SK-N-SH (cell line): ENCODE measurements around the gene LNPEP. TPM values are rescaled to one million over a fixed set of nuclear protein-coding genes. Genes with fewer than 3 reads are reported as not detected.
A peak's percentile ranks its signal among the peaks of the same experiment; 100 is the strongest.

Source experiments
- CTCF ChIA-PET: fragments of 300-600, 350-600 bp; formaldehyde crosslinking; extraction: SDS; loops from one replicate; lab custom pipeline; 2021; lab: Yijun Ruan, JAX
- POLR2A ChIA-PET: fragments of 350-600 bp; sonication (Branson Sonifier 250); formaldehyde crosslinking; extraction: SDS; loops from one replicate; lab custom pipeline; 2020; ENCODE audit warnings: antibody characterized with exemption, inconsistent platforms; lab: Yijun Ruan, JAX
- DNase-seq: peaks from one replicate; pipeline ENCODE4 v3.0.0; 2012
- H2AFZ ChIP-seq: fragments of 200-600 bp; sonication (generic); 2 replicates; pipeline ENCODE4 v1.8.1; 2016; ENCODE audit warnings: antibody characterized with exemption, mild to moderate bottlenecking, low read depth
- H3F3A ChIP-seq: fragments of 200-600 bp; sonication (generic); replicated peaks from 2 replicates; pipeline ENCODE3; 2016; ENCODE audit warnings: antibody characterized with exemption, mild to moderate bottlenecking; ENCODE audit not compliant: insufficient read depth
- H3K27ac ChIP-seq, 2 experiments: fragments of 200-500 bp in 1 of 2; fragments of 200-600 bp in 1 of 2; sonication (Bioruptor generic) in 1 of 2; sonication (generic), shearing (Covaris generic) in 1 of 2; 2 replicates each; pipeline versions ENCODE4 v1.5.1 to v1.6.1; 2014 to 2016; ENCODE audit warnings: low read depth in 2 of 2, inconsistent platforms in 1 of 2, low read length in 1 of 2, mild to moderate bottlenecking in 1 of 2, mixed read lengths in 1 of 2
- H3K27me3 ChIP-seq: fragments of 200-600 bp; sonication (generic), shearing (Covaris generic); 2 replicates; pipeline ENCODE4 v1.6.1; 2016; ENCODE audit warnings: mixed run types; ENCODE audit not compliant: insufficient read depth
- H3K36me3 ChIP-seq, 2 experiments: fragments of 200-500 bp in 1 of 2; fragments of 200-600 bp in 1 of 2; sonication (Bioruptor generic) in 1 of 2; sonication (generic) in 1 of 2; replicated peaks in 1 of 2; 2 replicates each; pipeline versions ENCODE3 to v1.5.1; 2014 to 2016; ENCODE audit warnings: low read length in 1 of 2, mild to moderate bottlenecking in 1 of 2; ENCODE audit not compliant: insufficient read depth in 2 of 2, control insufficient read depth in 1 of 2
- H3K4me1 ChIP-seq, 2 experiments: fragments of 200-500 bp in 1 of 2; fragments of 200-600 bp in 1 of 2; sonication (Bioruptor generic) in 1 of 2; sonication (generic), shearing (Covaris generic) in 1 of 2; 2 replicates each; pipeline versions ENCODE4 v1.5.1 to v1.6.1; 2014 to 2016; ENCODE audit warnings: low read depth in 1 of 2, low read length in 1 of 2, mixed run types in 1 of 2; ENCODE audit not compliant: insufficient read depth in 2 of 2, control insufficient read depth in 1 of 2
- H3K4me2 ChIP-seq: fragments of 200-600 bp; sonication (generic), shearing (Covaris generic); 2 replicates; pipeline ENCODE4 v1.6.1; 2017; ENCODE audit warnings: mixed run types
- H3K4me3 ChIP-seq, 2 experiments: fragments of 200-500 bp in 1 of 2; fragments of 200-600 bp in 1 of 2; sonication (Bioruptor generic) in 1 of 2; sonication (generic), shearing (Covaris generic) in 1 of 2; 2 replicates each; pipeline versions ENCODE4 v1.5.1 to v1.8.1; 2014 to 2016; ENCODE audit warnings: low read depth in 2 of 2, inconsistent platforms in 1 of 2, low read length in 1 of 2, mild to moderate bottlenecking in 1 of 2, mixed read lengths in 1 of 2, moderate library complexity in 1 of 2
- H3K79me2 ChIP-seq: fragments of 200-600 bp; sonication (generic); 2 replicates; pipeline ENCODE4 v1.8.1; 2017; ENCODE audit warnings: mild to moderate bottlenecking; ENCODE audit not compliant: insufficient read depth
- H3K9ac ChIP-seq: fragments of 200-600 bp; sonication (generic); 2 replicates; pipeline ENCODE4 v1.6.1; 2017; ENCODE audit warnings: mixed run types
- H3K9me2 ChIP-seq: fragments of 200-600 bp; sonication (generic); 2 replicates; pipeline ENCODE4 v1.6.1; 2017; ENCODE audit warnings: mixed run types
- H3K9me3 ChIP-seq: fragments of 200-600 bp; sonication (generic); 2 replicates; pipeline ENCODE4 v1.6.1; 2017; ENCODE audit warnings: mixed run types, mild to moderate bottlenecking, moderate library complexity
- H4K20me1 ChIP-seq: fragments of 200-600 bp; sonication (generic); 2 replicates; pipeline ENCODE4 v1.6.1; 2017; ENCODE audit warnings: mild to moderate bottlenecking, mixed run types; ENCODE audit not compliant: insufficient read depth
- CHD2 ChIP-seq: fragments of 150-350 bp; IDR thresholded peaks from 2 replicates; pipeline ENCODE4 v1.6.1; 2018; ENCODE audit warnings: low read length; ENCODE audit not compliant: partially characterized antibody
- EP300 ChIP-seq, 2 experiments: IDR thresholded peaks; 2 replicates each; pipeline versions ENCODE4 v1.4.0 to v1.6.1; 2012; ENCODE audit warnings: borderline replicate concordance in 1 of 2, low read depth in 1 of 2, low read length in 1 of 2
- FOXM1 ChIP-seq: IDR thresholded peaks from 2 replicates; pipeline ENCODE4 v1.4.0; 2012; ENCODE audit warnings: low read depth, mild to moderate bottlenecking
- MXI1 ChIP-seq: IDR thresholded peaks from 2 replicates; pipeline ENCODE4 v1.6.1; 2012; ENCODE audit warnings: mild to moderate bottlenecking, low read depth, low read length, improper control_type of control experiment
- POLR2AphosphoS5 ChIP-seq: IDR thresholded peaks from 2 replicates; pipeline ENCODE4 v1.6.1; 2012; ENCODE audit warnings: low read depth, low read length
- RAD21 ChIP-seq: IDR thresholded peaks from 2 replicates; pipeline ENCODE4 v1.6.1; 2012; ENCODE audit warnings: mild to moderate bottlenecking, low read length
- RXRA ChIP-seq: IDR thresholded peaks from 2 replicates; pipeline ENCODE4 v1.4.0; 2012; ENCODE audit warnings: low read depth, mild to moderate bottlenecking, borderline replicate concordance
- TCF12 ChIP-seq: IDR thresholded peaks from 2 replicates; pipeline ENCODE4 v1.4.0; 2012
- TEAD4 ChIP-seq: IDR thresholded peaks from 2 replicates; pipeline ENCODE4 v1.4.0; 2012; ENCODE audit warnings: mild to moderate bottlenecking, borderline replicate concordance; ENCODE audit not compliant: insufficient read depth
- YY1 ChIP-seq: IDR thresholded peaks from 2 replicates; pipeline ENCODE4 v1.4.0; 2012; ENCODE audit warnings: low read depth, mild to moderate bottlenecking
- WGBS: methylation state at CpG from one replicate; pipeline ENCODE4 v1.1.6; 2017; ENCODE audit warnings: low lambda C conversion rate; 5-methylcytosine and 5-hydroxymethylcytosine counted together
- polyA plus RNA-seq, 3 experiments: library from polyadenylated mRNA; depleted of rRNA; stranded (reverse); fragments of >200 nt; gene quantifications; 2 replicates each; pipeline ENCODE4 v1.2.3, GENCODE V29; 2012
- TF ChIP-seq, protein P1 (sequence below): IDR thresholded peaks from 2 replicates; pipeline ENCODE4; 2012
- TF ChIP-seq, protein P2 (sequence below): fragments of 200-600 bp; sonication (generic); IDR thresholded peaks from 2 replicates; pipeline ENCODE4 v1.6.1; 2017; ENCODE audit warnings: antibody characterized with exemption, mild to moderate bottlenecking, moderate library complexity
- TF ChIP-seq, protein P3 (sequence below): fragments of 150-350 bp; IDR thresholded peaks from 2 replicates; pipeline ENCODE4 v1.6.1; 2016; ENCODE audit warnings: mild to moderate bottlenecking, low read depth, low read length
- TF ChIP-seq, protein P4 (sequence below): IDR thresholded peaks from 2 replicates; pipeline ENCODE4 v1.4.0; 2012; ENCODE audit warnings: low read depth, borderline replicate concordance
- TF ChIP-seq, protein P5 (sequence below): IDR thresholded peaks from 2 replicates; pipeline ENCODE4 v1.6.1; 2012; ENCODE audit warnings: mild to moderate bottlenecking, low read depth, low read length, moderate library complexity

Gene LNPEP
- polyA plus RNA-seq, 1 of the 3 experiments (the other 2 are of a cell fraction) = 4.3 TPM

DNA sequence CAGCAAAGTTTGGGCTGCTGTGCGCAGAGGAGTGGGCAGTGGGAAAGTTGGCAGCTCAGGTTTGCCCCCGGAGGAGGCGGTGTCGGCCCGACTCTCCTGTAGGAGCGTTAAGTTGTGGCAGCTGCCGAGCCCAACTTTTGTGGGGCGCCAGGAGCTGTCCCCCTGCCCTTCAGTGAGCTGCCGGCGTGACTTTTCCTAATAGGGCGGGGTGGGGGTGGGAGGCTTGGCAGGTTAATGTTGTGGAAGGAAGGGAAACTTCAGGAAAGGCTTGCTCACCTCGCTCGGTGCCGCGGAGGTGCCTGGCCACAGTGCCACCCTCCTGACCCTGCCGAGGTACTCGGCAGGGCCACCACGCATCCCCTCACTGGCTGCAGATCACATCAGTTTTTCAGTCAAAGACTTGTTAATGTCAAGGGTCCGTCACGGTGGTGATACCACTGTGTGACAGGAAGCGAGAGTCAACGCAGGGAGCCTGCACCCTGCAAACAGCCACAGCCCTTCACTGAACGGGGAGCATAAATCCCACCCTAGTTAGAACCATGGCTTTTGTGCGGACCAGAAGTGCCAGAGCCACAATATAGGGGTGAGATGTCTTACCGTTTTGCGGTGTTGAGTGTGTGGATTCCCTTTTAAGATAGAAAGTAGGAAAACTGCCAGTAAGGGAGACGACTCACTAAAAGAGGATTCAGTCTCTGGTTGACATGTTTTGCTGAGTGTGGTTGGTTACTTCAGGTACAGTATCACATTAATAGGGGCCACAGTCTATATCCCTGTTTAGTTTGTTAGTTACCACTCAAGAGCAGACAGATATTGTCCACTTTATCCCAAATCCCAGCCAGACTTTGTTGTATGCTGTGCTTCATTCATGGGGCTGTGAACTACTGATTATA, 796 bp downstream of the LNPEP start:
- peak overlapping the region; percentile 93 for H3K9ac ChIP-seq
- no peaks in the 10 kb centered on the region for H3K9me2 ChIP-seq
- H3K36me3 ChIP-seq = no peaks in the 10 kb centered on the region
- peak; percentile 28 for DNase-seq
- WGBS = under 1% methylated on average over 15 of the region's 27 CpGs
- peaks cover 5% of the 10 kb centered on the region; the same call in 1 of the 2 replicates for H4K20me1 ChIP-seq
- peaks cover 8 to 24% of the 10 kb centered on the region in 2 experiments; a peak in 3 of 4 replicates for H3K4me1 ChIP-seq
- no peak for TF ChIP-seq CHD2
- TF ChIP-seq TEAD4 = no peak
- TF ChIP-seq, protein P1, sequence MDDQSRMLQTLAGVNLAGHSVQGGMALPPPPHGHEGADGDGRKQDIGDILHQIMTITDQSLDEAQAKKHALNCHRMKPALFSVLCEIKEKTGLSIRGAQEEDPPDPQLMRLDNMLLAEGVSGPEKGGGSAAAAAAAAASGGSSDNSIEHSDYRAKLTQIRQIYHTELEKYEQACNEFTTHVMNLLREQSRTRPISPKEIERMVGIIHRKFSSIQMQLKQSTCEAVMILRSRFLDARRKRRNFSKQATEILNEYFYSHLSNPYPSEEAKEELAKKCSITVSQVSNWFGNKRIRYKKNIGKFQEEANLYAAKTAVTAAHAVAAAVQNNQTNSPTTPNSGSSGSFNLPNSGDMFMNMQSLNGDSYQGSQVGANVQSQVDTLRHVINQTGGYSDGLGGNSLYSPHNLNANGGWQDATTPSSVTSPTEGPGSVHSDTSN = no peak
- no peak for TF ChIP-seq YY1
- TF ChIP-seq, protein P2, sequence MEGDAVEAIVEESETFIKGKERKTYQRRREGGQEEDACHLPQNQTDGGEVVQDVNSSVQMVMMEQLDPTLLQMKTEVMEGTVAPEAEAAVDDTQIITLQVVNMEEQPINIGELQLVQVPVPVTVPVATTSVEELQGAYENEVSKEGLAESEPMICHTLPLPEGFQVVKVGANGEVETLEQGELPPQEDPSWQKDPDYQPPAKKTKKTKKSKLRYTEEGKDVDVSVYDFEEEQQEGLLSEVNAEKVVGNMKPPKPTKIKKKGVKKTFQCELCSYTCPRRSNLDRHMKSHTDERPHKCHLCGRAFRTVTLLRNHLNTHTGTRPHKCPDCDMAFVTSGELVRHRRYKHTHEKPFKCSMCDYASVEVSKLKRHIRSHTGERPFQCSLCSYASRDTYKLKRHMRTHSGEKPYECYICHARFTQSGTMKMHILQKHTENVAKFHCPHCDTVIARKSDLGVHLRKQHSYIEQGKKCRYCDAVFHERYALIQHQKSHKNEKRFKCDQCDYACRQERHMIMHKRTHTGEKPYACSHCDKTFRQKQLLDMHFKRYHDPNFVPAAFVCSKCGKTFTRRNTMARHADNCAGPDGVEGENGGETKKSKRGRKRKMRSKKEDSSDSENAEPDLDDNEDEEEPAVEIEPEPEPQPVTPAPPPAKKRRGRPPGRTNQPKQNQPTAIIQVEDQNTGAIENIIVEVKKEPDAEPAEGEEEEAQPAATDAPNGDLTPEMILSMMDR = no peak; the same call in 1 of the 2 replicates
- TF ChIP-seq, all 33 proteins: peak for 0
- ChIA-PET CTCF (interaction anchor here (0.7 to 1.9 kb wide), 10 partner anchors 9 to 221 kb away, joined by 3 to 10 read pairs (median 3); partner anchors contain the start of gene LIX1), POLR2A (interaction anchor here (0.6 to 1.1 kb wide), 4 partner anchors 68 to 285 kb away, joined by 3 read pairs; no protein-coding TSS in a partner anchor)
- peaks cover 15% of the 10 kb centered on the region for H3F3A ChIP-seq
- peak overlapping the region; percentile 96 for H3K4me2 ChIP-seq
- no peak overlapping the region for H2AFZ ChIP-seq
- peak overlapping the region; percentile 91 to 95 for H3K4me3 ChIP-seq
- no peaks in the 10 kb centered on the region for H3K27me3 ChIP-seq
- no peaks in the 10 kb centered on the region for H3K9me3 ChIP-seq
- H3K27ac ChIP-seq = peak overlapping the region; percentile 81 to 95
- H3K79me2 ChIP-seq = peaks cover 56% of the 10 kb centered on the region

DNA sequence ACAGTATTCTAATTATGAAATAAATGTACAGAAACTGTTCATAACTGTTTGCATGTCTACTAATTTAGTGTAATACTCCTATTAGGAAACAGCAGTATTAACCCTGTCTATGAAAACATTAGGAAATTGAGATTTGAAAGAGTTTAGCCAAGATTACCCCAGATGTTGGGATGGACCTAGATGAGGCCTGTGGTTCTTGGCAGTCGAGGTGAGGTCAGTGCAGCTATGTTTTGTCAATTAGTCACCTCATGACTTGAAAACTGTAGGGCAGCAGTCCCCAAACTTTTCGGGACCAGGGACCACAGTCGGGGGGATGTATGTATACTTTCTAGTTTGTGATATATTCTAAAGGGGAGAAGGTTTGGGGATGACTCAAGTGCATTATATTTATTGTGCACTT, 4.7 kb downstream of the LNPEP start:
- no peak for TF ChIP-seq RAD21
- TF ChIP-seq, protein P3, sequence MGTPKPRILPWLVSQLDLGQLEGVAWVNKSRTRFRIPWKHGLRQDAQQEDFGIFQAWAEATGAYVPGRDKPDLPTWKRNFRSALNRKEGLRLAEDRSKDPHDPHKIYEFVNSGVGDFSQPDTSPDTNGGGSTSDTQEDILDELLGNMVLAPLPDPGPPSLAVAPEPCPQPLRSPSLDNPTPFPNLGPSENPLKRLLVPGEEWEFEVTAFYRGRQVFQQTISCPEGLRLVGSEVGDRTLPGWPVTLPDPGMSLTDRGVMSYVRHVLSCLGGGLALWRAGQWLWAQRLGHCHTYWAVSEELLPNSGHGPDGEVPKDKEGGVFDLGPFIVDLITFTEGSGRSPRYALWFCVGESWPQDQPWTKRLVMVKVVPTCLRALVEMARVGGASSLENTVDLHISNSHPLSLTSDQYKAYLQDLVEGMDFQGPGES = no peak
- no peak for TF ChIP-seq FOXM1
- TF ChIP-seq, protein P4, sequence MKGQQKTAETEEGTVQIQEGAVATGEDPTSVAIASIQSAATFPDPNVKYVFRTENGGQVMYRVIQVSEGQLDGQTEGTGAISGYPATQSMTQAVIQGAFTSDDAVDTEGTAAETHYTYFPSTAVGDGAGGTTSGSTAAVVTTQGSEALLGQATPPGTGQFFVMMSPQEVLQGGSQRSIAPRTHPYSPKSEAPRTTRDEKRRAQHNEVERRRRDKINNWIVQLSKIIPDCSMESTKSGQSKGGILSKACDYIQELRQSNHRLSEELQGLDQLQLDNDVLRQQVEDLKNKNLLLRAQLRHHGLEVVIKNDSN = no peak
- TF ChIP-seq MXI1 = no peak
- TF ChIP-seq, protein P5, sequence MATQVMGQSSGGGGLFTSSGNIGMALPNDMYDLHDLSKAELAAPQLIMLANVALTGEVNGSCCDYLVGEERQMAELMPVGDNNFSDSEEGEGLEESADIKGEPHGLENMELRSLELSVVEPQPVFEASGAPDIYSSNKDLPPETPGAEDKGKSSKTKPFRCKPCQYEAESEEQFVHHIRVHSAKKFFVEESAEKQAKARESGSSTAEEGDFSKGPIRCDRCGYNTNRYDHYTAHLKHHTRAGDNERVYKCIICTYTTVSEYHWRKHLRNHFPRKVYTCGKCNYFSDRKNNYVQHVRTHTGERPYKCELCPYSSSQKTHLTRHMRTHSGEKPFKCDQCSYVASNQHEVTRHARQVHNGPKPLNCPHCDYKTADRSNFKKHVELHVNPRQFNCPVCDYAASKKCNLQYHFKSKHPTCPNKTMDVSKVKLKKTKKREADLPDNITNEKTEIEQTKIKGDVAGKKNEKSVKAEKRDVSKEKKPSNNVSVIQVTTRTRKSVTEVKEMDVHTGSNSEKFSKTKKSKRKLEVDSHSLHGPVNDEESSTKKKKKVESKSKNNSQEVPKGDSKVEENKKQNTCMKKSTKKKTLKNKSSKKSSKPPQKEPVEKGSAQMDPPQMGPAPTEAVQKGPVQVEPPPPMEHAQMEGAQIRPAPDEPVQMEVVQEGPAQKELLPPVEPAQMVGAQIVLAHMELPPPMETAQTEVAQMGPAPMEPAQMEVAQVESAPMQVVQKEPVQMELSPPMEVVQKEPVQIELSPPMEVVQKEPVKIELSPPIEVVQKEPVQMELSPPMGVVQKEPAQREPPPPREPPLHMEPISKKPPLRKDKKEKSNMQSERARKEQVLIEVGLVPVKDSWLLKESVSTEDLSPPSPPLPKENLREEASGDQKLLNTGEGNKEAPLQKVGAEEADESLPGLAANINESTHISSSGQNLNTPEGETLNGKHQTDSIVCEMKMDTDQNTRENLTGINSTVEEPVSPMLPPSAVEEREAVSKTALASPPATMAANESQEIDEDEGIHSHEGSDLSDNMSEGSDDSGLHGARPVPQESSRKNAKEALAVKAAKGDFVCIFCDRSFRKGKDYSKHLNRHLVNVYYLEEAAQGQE = no peak
- no peak for TF ChIP-seq TEAD4
- TF ChIP-seq POLR2AphosphoS5 = no peak
- no peak for TF ChIP-seq EP300 (IDR thresholded peaks at IDR 0.05; ENCODE audit: borderline replicate concordance in 1 of 2, low read depth in 1 of 2, low read length in 1 of 2)
- TF ChIP-seq TCF12 = no peak
- no peak for TF ChIP-seq CHD2
- no peak for TF ChIP-seq RXRA
- Histone ChIP-seq H3F3A (peaks cover 12% of the 10 kb centered on the region), H3K79me2 (peaks cover 86% of the 10 kb centered on the region), H3K27me3 (no peaks in the 10 kb centered on the region), H3K36me3 (no peaks in the 10 kb centered on the region), H3K4me1 (peaks cover 0 to 22% of the 10 kb centered on the region in 2 experiments), H3K27ac (no peak overlapping the region), H3K9ac (no peak overlapping the region), H3K4me3 (no peak overlapping the region), H3K9me3 (no peaks in the 10 kb centered on the region), H3K4me2 (no peak overlapping the region), H2AFZ (no peak overlapping the region), H4K20me1 (peaks cover 10% of the 10 kb centered on the region; the same call in 1 of the 2 replicates), H3K9me2 (no peaks in the 10 kb centered on the region)
- POLR2A ChIA-PET = no interaction called here
- WGBS = 93% methylated on average over 3 of the region's 3 CpGs
- CTCF ChIA-PET = interaction anchor here (1.1 to 1.6 kb wide), 2 partner anchors 72 to 188 kb away, joined by 3 to 5 read pairs; no protein-coding TSS in a partner anchor
- no peak for DNase-seq
